Inflammatory macrophage (primary cell): ENCODE results near the gene IFIT1B.

Source experiments
- DNase-seq, 2 donors: peaks; one replicate each; pipeline ENCODE4 v3.0.0-alpha.2; 2020 to 2022

IFIT1B gene

DNA sequence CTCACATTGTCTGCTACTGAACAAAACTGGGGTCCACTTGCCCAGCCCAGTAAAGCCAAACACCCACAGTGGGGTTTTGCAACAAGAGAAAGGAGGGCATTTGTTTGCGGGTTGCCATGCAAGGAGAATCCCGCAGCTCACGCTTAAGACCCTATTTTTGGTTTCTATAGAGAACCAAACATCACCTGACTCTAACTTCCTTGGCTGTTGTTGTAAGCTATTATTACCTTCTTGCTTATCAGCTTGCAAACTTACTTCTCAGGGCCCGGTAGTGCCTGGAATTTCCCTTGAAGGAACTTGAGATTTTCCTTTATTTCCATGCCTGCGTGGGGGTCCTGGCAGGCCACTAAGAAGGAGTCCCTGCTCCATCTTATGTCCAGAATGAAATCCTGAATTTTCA lies 29.4 kb upstream of the IFIT1B start:
- DNase-seq = no peak

DNA sequence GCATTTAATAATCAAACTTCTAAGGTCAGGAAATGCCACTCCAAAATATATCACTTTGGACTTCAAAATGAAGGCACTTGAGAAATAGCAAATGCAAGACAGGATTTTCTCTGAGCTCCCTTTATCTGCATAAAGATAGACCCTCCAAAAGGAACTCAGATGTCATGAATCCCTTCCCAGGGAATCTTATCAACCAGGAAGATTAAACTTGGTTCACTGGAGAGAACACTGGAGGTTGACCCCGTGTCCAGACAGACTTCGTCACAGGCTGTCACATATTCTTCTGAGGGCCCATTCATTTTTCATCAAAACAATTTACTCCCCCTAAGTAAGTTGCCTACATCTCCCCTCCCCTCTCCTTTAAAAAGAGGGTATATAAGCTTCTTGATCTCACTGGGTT lies 28.9 kb upstream of the IFIT1B start:
- no peak for DNase-seq

- peak; percentile 36 to 50 for DNase-seq
Observed at GRCh38 chr10:89350631-89351315, 27.1 kb upstream of the IFIT1B start.

DNA sequence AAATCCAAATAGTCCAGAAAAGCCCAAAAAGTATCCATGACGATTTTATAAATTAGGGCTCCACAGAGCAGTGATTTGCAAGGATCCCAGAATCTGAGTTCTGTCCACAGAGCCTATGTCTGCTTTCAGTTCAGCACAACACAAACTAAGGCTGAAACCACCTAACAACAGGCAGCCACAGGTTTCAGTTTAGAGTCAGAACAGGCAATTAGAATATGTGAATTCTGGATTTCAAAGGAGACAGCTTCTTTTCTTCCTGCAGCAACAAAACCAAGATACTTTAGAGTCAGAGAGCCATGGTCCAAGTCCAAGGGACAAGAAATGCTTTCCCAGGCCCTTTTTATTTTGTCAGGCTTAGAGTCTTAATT lies 26.5 kb upstream of the IFIT1B start:
- no peak for DNase-seq

DNA sequence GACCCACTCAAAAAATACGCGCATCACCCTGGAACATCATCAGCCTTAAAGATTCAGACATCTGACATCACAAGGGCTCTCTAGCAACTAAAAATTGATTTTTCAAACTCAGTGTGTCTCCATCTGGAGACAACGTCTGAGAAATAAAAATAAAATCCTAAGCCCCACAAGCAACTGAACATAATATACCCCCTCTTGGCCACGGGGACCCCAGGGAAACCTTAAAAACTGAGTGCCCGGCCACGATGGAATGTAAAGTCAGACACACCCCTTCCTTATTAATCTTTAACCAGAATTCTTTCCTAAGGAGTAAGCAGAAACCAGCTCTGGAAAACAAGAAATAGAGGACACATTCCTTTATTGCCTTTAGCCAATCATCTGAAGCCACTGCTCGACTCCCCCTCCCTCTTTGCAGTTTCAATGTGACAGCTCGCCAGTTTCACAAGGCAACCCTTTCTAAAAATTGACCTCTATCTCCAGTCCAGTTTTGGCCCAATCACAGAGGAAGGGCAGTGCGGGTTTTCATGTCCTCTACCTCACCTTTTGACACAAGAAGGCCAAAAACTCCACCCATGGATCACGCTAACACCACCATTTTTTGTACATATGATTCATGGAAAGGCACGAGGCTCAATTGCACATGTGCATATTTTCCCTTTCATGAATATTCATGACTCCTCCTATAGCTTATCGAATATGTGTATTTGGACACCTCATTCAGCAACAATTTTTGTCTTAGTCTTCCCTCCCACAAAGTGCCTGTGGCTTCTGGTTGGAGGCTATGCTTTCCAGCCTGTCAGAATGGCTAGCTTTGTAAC lies 25.9 kb upstream of the IFIT1B start:
- DNase-seq = no peak

DNA sequence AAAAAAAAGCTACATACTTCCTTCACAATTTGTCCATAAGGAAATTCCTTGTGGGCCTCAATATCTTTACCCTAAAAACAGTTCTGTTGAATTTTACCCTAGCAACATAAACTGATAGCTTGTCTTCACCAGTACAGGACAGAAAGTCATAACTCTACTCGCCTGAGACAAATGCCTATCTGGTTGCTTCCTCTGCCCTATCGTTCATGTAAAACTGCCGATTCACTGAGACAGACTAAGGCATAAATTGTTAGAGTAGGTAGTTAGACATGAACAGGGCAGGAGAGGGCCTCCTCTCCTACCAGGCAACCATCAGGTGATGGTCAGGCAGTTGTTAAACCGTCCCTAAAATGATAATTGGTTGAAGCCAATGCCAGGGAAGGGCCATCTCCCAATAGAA lies 25.1 kb upstream of the IFIT1B start:
- no peak for DNase-seq

DNA sequence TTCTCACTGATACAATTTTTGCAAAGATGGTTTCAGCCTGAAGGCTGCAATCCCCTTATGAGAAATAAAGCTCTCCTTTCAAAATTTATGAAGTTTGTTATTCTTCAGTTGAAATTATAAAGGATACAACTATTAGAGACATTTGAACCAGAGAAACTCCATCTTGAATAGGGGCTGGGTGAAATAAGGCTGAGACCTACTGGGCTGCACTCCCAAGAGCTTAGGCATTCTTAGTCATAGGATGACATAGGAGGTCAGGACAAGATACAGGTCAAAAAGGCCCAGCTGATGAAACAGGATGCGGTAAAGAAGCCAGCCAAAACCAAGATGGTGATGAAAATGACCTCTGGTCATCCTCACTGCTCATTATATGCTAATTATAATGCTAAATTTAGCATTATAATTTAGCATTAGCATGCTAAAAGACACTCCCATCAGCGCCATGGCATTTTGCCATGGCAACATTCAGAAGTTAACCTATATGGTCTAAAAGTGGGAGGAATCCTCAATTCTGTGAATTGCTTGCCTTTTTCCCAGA lies 22.4 kb upstream of the IFIT1B start:
- DNase-seq = no peak

DNA sequence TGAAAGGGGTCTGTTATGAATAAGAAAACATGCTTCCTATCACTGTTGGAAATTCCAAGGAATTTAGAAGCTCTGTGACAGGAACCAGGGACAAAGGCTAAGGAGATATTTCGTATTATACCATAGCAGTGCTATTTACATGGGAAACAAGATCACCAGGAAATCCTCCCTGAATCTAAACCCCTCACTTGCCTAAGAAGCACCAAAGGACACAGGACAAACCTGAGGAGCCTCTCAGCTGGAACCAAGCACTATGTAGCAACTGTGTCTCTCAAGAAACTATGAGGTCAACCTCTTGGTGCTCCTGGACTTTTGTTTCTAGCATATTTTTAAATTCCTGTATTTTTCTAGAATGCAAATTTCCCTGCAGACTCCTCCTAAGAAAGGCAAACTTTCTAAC lies 20.8 kb upstream of the IFIT1B start:
- no peak for DNase-seq

- no peak for DNase-seq
Observed at GRCh38 chr10:89357975-89358374, 19.9 kb upstream of the IFIT1B start.

- DNase-seq = no peak
Observed at GRCh38 chr10:89360157-89360556, 17.7 kb upstream of the IFIT1B start.

DNA sequence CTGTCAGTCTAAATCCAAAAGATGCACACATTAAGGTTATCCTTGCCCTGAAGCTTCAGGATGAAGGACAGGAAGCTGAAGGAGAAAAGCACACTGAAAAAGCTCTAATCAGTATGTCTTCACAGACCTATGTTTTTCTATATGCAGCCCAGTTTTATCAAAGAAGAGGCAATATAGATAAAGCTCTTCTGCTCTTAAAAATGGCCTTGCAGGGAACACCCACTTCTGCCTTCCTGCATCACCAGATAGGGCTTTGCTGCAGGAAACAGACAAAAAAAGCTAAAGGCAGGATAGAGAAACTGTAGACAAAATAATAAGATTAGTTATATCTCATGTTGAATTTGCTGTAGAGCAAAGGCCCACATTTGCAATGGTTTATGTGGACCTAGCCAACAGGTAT lies 14.9 kb upstream of the IFIT1B start:
- no peak for DNase-seq

- no peak for DNase-seq
Observed at GRCh38 chr10:89363729-89364442, 14.0 kb upstream of the IFIT1B start.

- DNase-seq = peak in 1 of 2 donors; percentile 18
Observed at GRCh38 chr10:89364531-89364930, 13.3 kb upstream of the IFIT1B start.

DNA sequence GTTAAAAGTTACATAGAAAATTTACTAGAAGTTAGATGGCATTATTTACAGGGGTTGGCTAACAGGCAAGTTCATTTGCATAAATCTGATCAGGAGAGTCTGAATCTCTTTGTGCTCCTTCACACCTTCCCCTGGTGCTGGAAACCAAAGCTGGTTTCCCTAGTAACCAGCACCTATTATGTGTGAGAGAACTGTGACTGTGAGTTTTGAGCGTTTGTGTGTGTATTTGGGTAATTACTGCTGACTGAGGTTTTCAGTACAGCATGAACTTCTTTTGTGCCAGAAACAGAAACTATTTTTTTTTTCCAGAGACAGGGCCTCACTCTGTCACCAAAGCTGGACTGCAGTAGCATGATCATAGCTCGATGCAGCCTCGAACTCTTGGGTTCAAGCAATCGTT lies 10.3 kb upstream of the IFIT1B start:
- DNase-seq = no peak

- no peak for DNase-seq
Observed at GRCh38 chr10:89368129-89368528, 9.7 kb upstream of the IFIT1B start.

DNA sequence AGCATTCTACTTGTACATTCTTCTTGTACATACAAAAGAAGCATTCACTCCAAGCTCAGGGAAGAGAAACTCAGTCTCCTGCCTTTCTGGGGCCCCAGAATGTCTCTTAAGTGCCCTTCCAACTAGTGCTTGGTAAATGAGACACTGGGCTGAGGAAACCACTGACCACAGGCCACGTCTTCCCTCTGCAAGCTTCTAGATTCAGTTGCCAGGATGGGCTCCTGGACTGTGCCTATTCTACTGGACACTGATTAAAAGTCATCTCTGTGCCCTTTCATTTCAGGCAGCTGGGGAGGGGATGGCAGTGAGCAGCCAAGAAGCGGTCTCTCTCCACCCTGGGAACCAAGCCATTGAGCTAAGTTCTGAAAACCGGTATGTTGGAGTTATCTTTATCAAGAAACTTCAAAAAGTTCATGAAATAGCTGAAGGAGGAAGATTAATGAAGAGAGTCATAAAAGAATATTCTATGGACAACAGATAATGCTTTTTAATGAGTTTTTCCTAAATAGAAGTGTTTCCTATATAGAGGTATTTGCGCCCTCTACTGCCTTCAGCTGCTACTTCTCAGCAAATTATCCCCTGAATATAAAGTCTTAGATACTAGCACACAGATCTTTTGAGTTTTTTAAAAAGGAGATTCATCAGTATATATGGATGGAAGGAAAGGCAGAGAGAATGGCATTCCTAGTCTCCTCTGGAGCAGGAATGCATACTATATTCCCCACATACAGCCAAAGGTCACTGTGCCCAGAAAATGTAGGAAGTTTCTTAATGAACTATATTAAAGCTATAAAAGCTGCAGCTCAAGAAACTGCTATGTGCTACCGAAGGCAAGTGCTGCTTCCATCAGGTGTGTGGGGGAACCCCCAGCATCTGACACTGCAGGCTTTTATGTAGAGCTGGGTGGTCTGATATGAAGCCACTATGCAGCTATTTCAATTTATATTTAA lies 8.4 kb upstream of the IFIT1B start:
- DNase-seq = peak; percentile 45 to 48

- no peak for DNase-seq
Observed at GRCh38 chr10:89371079-89371478, 6.8 kb upstream of the IFIT1B start.

DNA sequence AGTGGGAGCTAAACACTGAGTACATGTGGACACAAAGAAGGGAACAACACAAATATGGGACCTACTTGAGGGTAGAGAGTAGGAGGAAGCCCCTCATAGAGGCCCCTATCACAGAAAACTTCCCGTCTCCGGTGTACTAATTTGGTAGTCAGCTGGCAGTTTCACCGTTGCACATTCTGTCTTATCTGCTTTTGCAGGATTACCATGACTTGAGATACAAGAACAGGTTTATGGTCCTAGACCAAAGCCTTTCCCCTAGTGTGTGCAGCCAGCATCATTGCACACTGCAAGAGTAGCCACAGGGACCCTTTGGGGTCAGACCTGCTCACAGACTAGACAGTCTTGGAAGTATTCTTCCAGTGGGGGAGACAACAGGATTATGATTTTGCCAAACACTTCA lies 5.9 kb upstream of the IFIT1B start:
- DNase-seq = no peak

- peak; percentile 14 to 47 for DNase-seq
Observed at GRCh38 chr10:89373916-89374711, 3.7 kb upstream of the IFIT1B start.

- no peak for DNase-seq
Observed at GRCh38 chr10:89374713-89375141, 3.1 kb upstream of the IFIT1B start.

DNA sequence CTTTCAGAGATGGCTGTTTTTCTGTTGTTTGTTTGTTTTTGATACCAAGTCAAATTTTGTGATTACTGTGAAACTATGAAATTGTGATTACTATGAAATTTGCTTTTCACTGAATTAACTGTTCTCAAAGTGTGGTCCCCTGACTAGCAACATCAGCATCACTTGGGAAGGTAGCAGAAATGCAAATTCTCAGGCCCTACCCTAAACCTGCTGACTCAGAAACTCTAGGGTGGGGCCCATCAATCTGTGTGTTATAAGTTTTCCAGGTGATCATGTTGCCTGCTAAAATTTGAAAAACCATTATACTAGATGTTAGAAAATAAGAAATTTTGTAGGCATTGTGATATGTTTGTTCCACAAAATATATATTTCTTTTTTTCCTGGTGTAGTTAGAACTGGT lies 1.2 kb downstream of the IFIT1B start:
- no peak for DNase-seq
